OCI-LY7 (cell line): ENCODE results near the gene MREG. TPM values are rescaled to one million over a fixed set of nuclear protein-coding genes. Genes with fewer than 3 reads are reported as not detected.

ENCODE experiments used
- BruUV-seq: library from RNA; stranded (reverse); fragments of 400-500 nt; replicated peaks from 2 replicates; lab custom pipeline; 2021; lab: Mats Ljungman, UMichigan
- CTCF ChIA-PET: fragments of 300-600 bp; sonication (Branson Sonifier 250); formaldehyde crosslinking; loops from one replicate; lab custom pipeline; 2022; ENCODE audit warnings: antibody characterized with exemption; ENCODE audit not compliant: unreplicated experiment; lab: Charles Lee
- POLR2A ChIA-PET: fragments of 300-600 bp; sonication (Branson Sonifier 250); formaldehyde crosslinking; loops from one replicate; lab custom pipeline; 2022; ENCODE audit warnings: antibody characterized with exemption; lab: Charles Lee
- DNase-seq: peaks from one replicate; pipeline ENCODE4 v3.0.0-alpha.2; 2015; ENCODE audit warnings: low spot score
- H2AFZ ChIP-seq: fragments of 200-600 bp; sonication (generic), shearing (Covaris generic); 2 replicates; pipeline ENCODE4 v1.6.1; 2014; ENCODE audit warnings: mild to moderate bottlenecking, antibody characterized with exemption, low read length, moderate library complexity
- H3K27ac ChIP-seq: fragments of 200-600 bp; sonication (generic); 2 replicates; pipeline ENCODE4 v1.5.1; 2014; ENCODE audit warnings: mixed run types, low read depth, mild to moderate bottlenecking, moderate library complexity, low read length, inconsistent platforms; ENCODE audit not compliant: poor library complexity, severe bottlenecking
- H3K36me3 ChIP-seq: fragments of 200-600 bp; sonication (generic); 2 replicates; pipeline ENCODE4 v1.6.1; 2014; ENCODE audit warnings: mild to moderate bottlenecking, antibody characterized with exemption, low read length, moderate library complexity, mixed read lengths; ENCODE audit not compliant: insufficient read depth
- H3K4me1 ChIP-seq: fragments of 200-600 bp; sonication (generic); 2 replicates; pipeline ENCODE4 v1.5.1; 2014; ENCODE audit warnings: mild to moderate bottlenecking, low read length; ENCODE audit not compliant: insufficient read depth, poor library complexity, severe bottlenecking
- H3K4me2 ChIP-seq: fragments of 200-600 bp; sonication (generic); 2 replicates; pipeline ENCODE4 v1.6.1; 2014; ENCODE audit warnings: mild to moderate bottlenecking, low read length
- H3K4me3 ChIP-seq: fragments of 200-600 bp; sonication (generic); 2 replicates; pipeline ENCODE4 v1.5.1; 2014; ENCODE audit warnings: mild to moderate bottlenecking, low read depth, low read length; ENCODE audit not compliant: poor library complexity, severe bottlenecking
- H3K79me2 ChIP-seq: fragments of 200-600 bp; sonication (generic); 2 replicates; pipeline ENCODE4 v1.6.1; 2016; ENCODE audit warnings: low read depth, mild to moderate bottlenecking, low read length, moderate library complexity, mixed read lengths; ENCODE audit not compliant: insufficient read depth
- H3K9me2 ChIP-seq: fragments of 200-600 bp; sonication (generic); 2 replicates; pipeline ENCODE4 v1.6.1; 2016; ENCODE audit warnings: mild to moderate bottlenecking, low read length, mixed read lengths; ENCODE audit not compliant: insufficient read depth
- H3K9me3 ChIP-seq: fragments of 200-600 bp; sonication (generic); 2 replicates; pipeline ENCODE4 v1.6.1; 2014; ENCODE audit warnings: mild to moderate bottlenecking, mixed run types, low read length, mixed read lengths
- H4K20me1 ChIP-seq: fragments of 200-600 bp; sonication (generic); 2 replicates; pipeline ENCODE4 v1.6.1; 2014; ENCODE audit warnings: mild to moderate bottlenecking, antibody characterized with exemption, low read length, moderate library complexity, mixed read lengths; ENCODE audit not compliant: insufficient read depth
- CTCF ChIP-seq: fragments of 200-600 bp; sonication (generic); conservative IDR thresholded peaks from 2 replicates; pipeline ENCODE4 v1.5.1; 2014; ENCODE audit warnings: mild to moderate bottlenecking, antibody characterized with exemption, low read length, moderate library complexity, mixed read lengths
- EZH2phosphoT487 ChIP-seq: fragments of 200-600 bp; sonication (generic); IDR thresholded peaks from 2 replicates; pipeline ENCODE4 v1.6.1; 2018; ENCODE audit warnings: low read depth, borderline replicate concordance, mild to moderate bottlenecking, mixed run types, antibody characterized with exemption, low read length, moderate library complexity, mixed read lengths
- intact Hi-C: fragments of 100-400 bp; cut with micrococcal nuclease; formaldehyde crosslinking; loops from one replicate; pipeline ENCODE4 v1.10.0; 2022; ENCODE audit not compliant: unreplicated experiment
- total RNA-seq, 2 experiments: library from RNA; depleted of rRNA in 1 of 2; stranded (reverse); fragments of >200 nt in 1 of 2; shearing (Covaris generic) in 1 of 2; gene quantifications; 2 replicates each; pipeline ENCODE4 v1.2.3, GENCODE V29; 2014 to 2022

Gene MREG
- total RNA-seq, 2 experiments from 2014 or later, result 5.6 to 9.3 TPM

GRCh38 chr2:216033403-216033802 is 20.1 kb upstream of the MREG start:
- H3K9me3 ChIP-seq, result no peaks in the 10 kb centered on the region
- CTCF ChIA-PET, result no interaction called here
- H3K79me2 ChIP-seq, result no peaks in the 10 kb centered on the region
- no peak overlapping the region for H3K4me3 ChIP-seq
- intact Hi-C loops, result no loop called here
- POLR2A ChIA-PET, result interaction anchor here (0.9 to 1.8 kb wide), 4 partner anchors 8 to 17 kb away, joined by 3 to 5 read pairs (median 4); no protein-coding TSS in a partner anchor
- H3K27ac ChIP-seq, result no peak overlapping the region
- BruUV-seq, result no TSS peak
- H3K4me1 ChIP-seq, result no peaks in the 10 kb centered on the region
- H3K4me2 ChIP-seq, result no peak overlapping the region
- no peak for DNase-seq
- no peak overlapping the region for H2AFZ ChIP-seq
- no peak for TF ChIP-seq EZH2phosphoT487
- TF ChIP-seq CTCF, result no peak
- no peaks in the 10 kb centered on the region for H3K9me2 ChIP-seq
- no peaks in the 10 kb centered on the region for H3K36me3 ChIP-seq
- no peaks in the 10 kb centered on the region for H4K20me1 ChIP-seq

- Histone ChIP-seq H3K27ac (no peak overlapping the region), H3K4me2 (no peak overlapping the region), H3K4me3 (no peak overlapping the region), H4K20me1 (no peaks in the 10 kb centered on the region), H3K4me1 (no peaks in the 10 kb centered on the region), H3K9me2 (no peaks in the 10 kb centered on the region), H3K79me2 (no peaks in the 10 kb centered on the region), H2AFZ (no peak overlapping the region), H3K36me3 (no peaks in the 10 kb centered on the region), H3K9me3 (no peaks in the 10 kb centered on the region)
- intact Hi-C loops, result no loop called here
- TF ChIP-seq EZH2phosphoT487, result no peak
- no peak for TF ChIP-seq CTCF
- BruUV-seq, result no TSS peak
- ChIA-PET POLR2A (interaction anchor here (0.7 to 1.8 kb wide), 6 partner anchors 9 to 663 kb away, joined by 3 to 5 read pairs (median 3); no protein-coding TSS in a partner anchor), CTCF (no interaction called here)
- DNase-seq, result no peak
Observed at GRCh38 chr2:216031960-216032689, 18.8 kb upstream of the MREG start.

- H3K36me3 ChIP-seq, result no peaks in the 10 kb centered on the region
- intact Hi-C loops, result no loop called here
- no peak overlapping the region for H3K27ac ChIP-seq
- ChIA-PET POLR2A (no interaction called here), CTCF (no interaction called here)
- TF ChIP-seq EZH2phosphoT487 (no peak), CTCF (no peak)
- H3K79me2 ChIP-seq, result no peaks in the 10 kb centered on the region
- DNase-seq, result no peak
- no peak overlapping the region for H3K4me2 ChIP-seq
- H3K9me3 ChIP-seq, result no peaks in the 10 kb centered on the region
- BruUV-seq, result no TSS peak
- H3K4me1 ChIP-seq, result no peaks in the 10 kb centered on the region
- no peak overlapping the region for H2AFZ ChIP-seq
- H3K9me2 ChIP-seq, result no peaks in the 10 kb centered on the region
- H3K4me3 ChIP-seq, result no peak overlapping the region
- H4K20me1 ChIP-seq, result no peaks in the 10 kb centered on the region
Observed at GRCh38 chr2:216030216-216030615, 16.9 kb upstream of the MREG start.
